Activated T-cell treated with anti-CD3 and anti-CD28 coated beads, Interleukin-2, amount 50 U/mL, for 4 hours (primary cell): ENCODE measurements around the gene CTH. TPM values are rescaled to one million over a fixed set of nuclear protein-coding genes. Genes with fewer than 3 reads are reported as not detected.
A peak's percentile ranks its signal among the peaks of the same experiment; 100 is the strongest.
"Not testable (repeated sequence)": the region's sequence is repeated elsewhere in the genome, so short reads cannot be mapped to it uniquely, and the experiment has no call there.

Experiments
- ATAC-seq, 2 donors: fragments of 200-7000 bp; cut with Tn5 transposase; one replicate each; pipeline ENCODE4 v1.10.0; 2021
- DNase-seq: peaks from one replicate; pipeline ENCODE4 v3.0.0-alpha.2; 2020
- H3K27me3 Mint-ChIP-seq: one replicate; pipeline ENCODE4 v1.8.0; 2021; ENCODE audit warnings: low read depth, mixed read lengths
- H3K36me3 Mint-ChIP-seq: one replicate; pipeline ENCODE4 v1.8.0; 2022; ENCODE audit warnings: mixed read lengths; ENCODE audit not compliant: insufficient read depth
- H3K4me1 Mint-ChIP-seq: one replicate; pipeline ENCODE4 v1.8.0; 2021; ENCODE audit warnings: low read depth, mixed read lengths
- H3K4me3 Mint-ChIP-seq: one replicate; pipeline ENCODE4 v1.8.0; 2021; ENCODE audit warnings: mild to moderate bottlenecking, moderate library complexity, mixed read lengths
- H3K9me3 Mint-ChIP-seq: one replicate; pipeline ENCODE4 v1.8.0; 2021; ENCODE audit warnings: mixed read lengths
- total RNA-seq, 3 donors: library from RNA; stranded (reverse); gene quantifications; one replicate each; pipeline ENCODE4 v1.2.1, GENCODE V29; 2021

Gene CTH
- total RNA-seq, 3 donors from 2014 or later = 2.5 to 15.8 (median 5.1) TPM

- H3K9me3 Mint-ChIP-seq = no peaks in the 10 kb centered on the region
- ATAC-seq = no peak
- H3K27me3 Mint-ChIP-seq = no peaks in the 10 kb centered on the region
- peaks cover 40% of the 10 kb centered on the region for H3K36me3 Mint-ChIP-seq
- no peak for DNase-seq
- no peak overlapping the region for H3K4me3 Mint-ChIP-seq
- H3K4me1 Mint-ChIP-seq = no peaks in the 10 kb centered on the region
Observed at GRCh38 chr1:70427976-70428375, 16.9 kb downstream of the CTH start.

- H3K27me3 Mint-ChIP-seq = no peaks in the 10 kb centered on the region
Observed at GRCh38 chr1:70429219-70429618, 18.2 kb downstream of the CTH start.

GRCh38 chr1:70429757-70430156, 18.7 kb downstream of the CTH start:
- H3K27me3 Mint-ChIP-seq = no peaks in the 10 kb centered on the region
- no peaks in the 10 kb centered on the region for H3K9me3 Mint-ChIP-seq
- DNase-seq (no peak), ATAC-seq (no peak)
- H3K4me3 Mint-ChIP-seq = no peak overlapping the region
- H3K36me3 Mint-ChIP-seq = peaks cover 41% of the 10 kb centered on the region
- no peaks in the 10 kb centered on the region for H3K4me1 Mint-ChIP-seq

More at GRCh38 chr1:70429219-70429618, 18.2 kb downstream of the CTH start:
- no peak for DNase-seq
- Mint-ChIP-seq H3K4me3 (no peak overlapping the region), H3K36me3 (peaks cover 41% of the 10 kb centered on the region), H3K9me3 (no peaks in the 10 kb centered on the region), H3K4me1 (no peaks in the 10 kb centered on the region)
- no peak for ATAC-seq

GRCh38 chr1:70431317-70431716, 20.2 kb downstream of the CTH start:
- Mint-ChIP-seq H3K9me3 (no peaks in the 10 kb centered on the region), H3K4me3 (no peak overlapping the region), H3K36me3 (peaks cover 41% of the 10 kb centered on the region), H3K27me3 (no peaks in the 10 kb centered on the region), H3K4me1 (no peaks in the 10 kb centered on the region)
- ATAC-seq = no peak
- DNase-seq = no peak

GRCh38 chr1:70431874-70432273, 20.8 kb downstream of the CTH start:
- H3K27me3 Mint-ChIP-seq = no peaks in the 10 kb centered on the region

GRCh38 chr1:70434253-70434859, 23.3 kb downstream of the CTH start:
- Mint-ChIP-seq H3K9me3 (no peaks in the 10 kb centered on the region), H3K36me3 (peaks cover 40% of the 10 kb centered on the region), H3K4me1 (peaks cover 3% of the 10 kb centered on the region), H3K27me3 (no peaks in the 10 kb centered on the region), H3K4me3 (no peak overlapping the region)
- DNase-seq = no peak
- no peak for ATAC-seq

More at GRCh38 chr1:70431874-70432273, 20.8 kb downstream of the CTH start:
- H3K36me3 Mint-ChIP-seq = peaks cover 38% of the 10 kb centered on the region
- H3K4me3 Mint-ChIP-seq = no peak overlapping the region
- no peaks in the 10 kb centered on the region for H3K9me3 Mint-ChIP-seq
- DNase-seq (no peak), ATAC-seq (no peak)
- no peaks in the 10 kb centered on the region for H3K4me1 Mint-ChIP-seq

- no peaks in the 10 kb centered on the region for H3K9me3 Mint-ChIP-seq
- ATAC-seq (no peak), DNase-seq (no peak)
- H3K27me3 Mint-ChIP-seq = no peaks in the 10 kb centered on the region
- peaks cover 38% of the 10 kb centered on the region for H3K36me3 Mint-ChIP-seq
- H3K4me3 Mint-ChIP-seq = no peak overlapping the region
- peaks cover 3% of the 10 kb centered on the region for H3K4me1 Mint-ChIP-seq
Observed at GRCh38 chr1:70436622-70437251, 25.7 kb downstream of the CTH start.

- no peaks in the 10 kb centered on the region for H3K27me3 Mint-ChIP-seq
- DNase-seq (no peak), ATAC-seq (peak; percentile 63 to 85)
- H3K9me3 Mint-ChIP-seq = no peaks in the 10 kb centered on the region
- H3K4me1 Mint-ChIP-seq = peaks cover 3% of the 10 kb centered on the region
- H3K36me3 Mint-ChIP-seq = peaks cover 28% of the 10 kb centered on the region
- H3K4me3 Mint-ChIP-seq = no peak overlapping the region
Observed at GRCh38 chr1:70438529-70438928, 27.5 kb downstream of the CTH start.

GRCh38 chr1:70440642-70441391, 29.7 kb downstream of the CTH start:
- ATAC-seq = no peak
- no peak overlapping the region for H3K4me3 Mint-ChIP-seq
- no peak for DNase-seq
- H3K27me3 Mint-ChIP-seq = no peaks in the 10 kb centered on the region
- peaks cover 3% of the 10 kb centered on the region for H3K4me1 Mint-ChIP-seq
- peaks cover 20% of the 10 kb centered on the region for H3K36me3 Mint-ChIP-seq
- no peaks in the 10 kb centered on the region for H3K9me3 Mint-ChIP-seq

- Mint-ChIP-seq H3K4me1 (peaks cover 3% of the 10 kb centered on the region), H3K36me3 (peaks cover 20% of the 10 kb centered on the region), H3K9me3 (no peaks in the 10 kb centered on the region), H3K4me3 (no peak overlapping the region), H3K27me3 (no peaks in the 10 kb centered on the region)
- no peak for ATAC-seq
- DNase-seq = no peak
Observed at GRCh38 chr1:70441392-70442035, 30.4 kb downstream of the CTH start.

GRCh38 chr1:70442490-70442889, 31.4 kb downstream of the CTH start:
- no peaks in the 10 kb centered on the region for H3K9me3 Mint-ChIP-seq
- H3K4me1 Mint-ChIP-seq = peaks cover 3% of the 10 kb centered on the region
- DNase-seq (no peak), ATAC-seq (no peak)
- H3K27me3 Mint-ChIP-seq = no peaks in the 10 kb centered on the region
- H3K36me3 Mint-ChIP-seq = peaks cover 15% of the 10 kb centered on the region
- no peak overlapping the region for H3K4me3 Mint-ChIP-seq

- no peak overlapping the region for H3K4me3 Mint-ChIP-seq
- ATAC-seq (no peak), DNase-seq (no peak)
- H3K4me1 Mint-ChIP-seq = peaks cover under 1% of the 10 kb centered on the region
- peaks cover 8% of the 10 kb centered on the region for H3K36me3 Mint-ChIP-seq
- no peaks in the 10 kb centered on the region for H3K9me3 Mint-ChIP-seq
- no peaks in the 10 kb centered on the region for H3K27me3 Mint-ChIP-seq
Observed at GRCh38 chr1:70443739-70444138, 32.7 kb downstream of the CTH start.

GRCh38 chr1:70449049-70449448, 38.0 kb downstream of the CTH start:
- peaks cover 2% of the 10 kb centered on the region for H3K27me3 Mint-ChIP-seq
- no peak for DNase-seq

GRCh38 chr1:70452164-70452939, 41.3 kb downstream of the CTH start:
- DNase-seq, H3K27me3 Mint-ChIP-seq, H3K9me3 Mint-ChIP-seq, H3K4me1 Mint-ChIP-seq, H3K36me3 Mint-ChIP-seq, H3K4me3 Mint-ChIP-seq: not testable (repeated sequence)
- ATAC-seq = peak; percentile 79

More at GRCh38 chr1:70449049-70449448, 38.0 kb downstream of the CTH start:
- H3K36me3 Mint-ChIP-seq = no peaks in the 10 kb centered on the region
- H3K4me1 Mint-ChIP-seq = peaks cover 3% of the 10 kb centered on the region
- H3K4me3 Mint-ChIP-seq = no peak overlapping the region
- ATAC-seq = no peak
- no peaks in the 10 kb centered on the region for H3K9me3 Mint-ChIP-seq
